ENCODE data around the gene FGB.
"Not testable (repeated sequence)": the region's sequence is repeated elsewhere in the genome, so short reads cannot be mapped to it uniquely, and the experiment has no call there.

Gene FGB

GRCh38 chr4:154565704-154566103 is 2.9 kb downstream of the FGB start:
- DNase-seq (ENCODE audit: low read depth, low spot score), result no peak

GRCh38 chr4:154566639-154567204 is 3.9 kb downstream of the FGB start:
- DNase-seq (ENCODE audit: low read depth, low spot score), result no peak

GRCh38 chr4:154569028-154569427 is 6.2 kb downstream of the FGB start:
- DNase-seq (ENCODE audit: low read depth, low spot score), result no peak

GRCh38 chr4:154569584-154569983 is 6.8 kb downstream of the FGB start:
- DNase-seq (ENCODE audit: low read depth, low spot score), result no peak

GRCh38 chr4:154573190-154573870 is 10.5 kb downstream of the FGB start:
- no peak for DNase-seq (ENCODE audit: low read depth, low spot score)

GRCh38 chr4:154574311-154574710 is 11.5 kb downstream of the FGB start:
- DNase-seq (ENCODE audit: low read depth, low spot score), result no peak

GRCh38 chr4:154577324-154577723 is 14.5 kb downstream of the FGB start:
- no peak for DNase-seq (ENCODE audit: low read depth, low spot score)

GRCh38 chr4:154578919-154579318 is 16.1 kb downstream of the FGB start:
- no peak for DNase-seq (ENCODE audit: low read depth, low spot score)

GRCh38 chr4:154579927-154580326 is 17.1 kb downstream of the FGB start:
- no peak for DNase-seq (ENCODE audit: low read depth, low spot score)

- DNase-seq (ENCODE audit: low read depth, low spot score), result no peak
These were observed 19.9 kb downstream of the FGB start for GRCh38 chr4:154582723-154583122.

- DNase-seq (ENCODE audit: low read depth, low spot score), result no peak
These were observed 20.4 kb downstream of the FGB start for GRCh38 chr4:154583230-154583629.

- no peak for DNase-seq (ENCODE audit: low read depth, low spot score)
These were observed 20.9 kb downstream of the FGB start for GRCh38 chr4:154583677-154584076.

- DNase-seq (ENCODE audit: low read depth, low spot score), result no peak
These were observed 21.4 kb downstream of the FGB start for GRCh38 chr4:154584259-154584658.

- DNase-seq (ENCODE audit: low read depth, low spot score), result no peak
These were observed 22.7 kb downstream of the FGB start for GRCh38 chr4:154585369-154586018.

GRCh38 chr4:154586296-154587033 is 23.7 kb downstream of the FGB start:
- no peak for DNase-seq (ENCODE audit: low read depth, low spot score)

GRCh38 chr4:154588198-154588597 is 25.4 kb downstream of the FGB start:
- DNase-seq (ENCODE audit: low read depth, low spot score), result no peak

- DNase-seq (ENCODE audit: low read depth, low spot score), result no peak
These were observed 26.7 kb downstream of the FGB start for GRCh38 chr4:154589296-154590197.

- DNase-seq (ENCODE audit: low read depth, low spot score), result no peak
These were observed 27.7 kb downstream of the FGB start, which contains the start of gene FGA for GRCh38 chr4:154590329-154591006. TSS of gene FGA (minus strand) at chr4:154590742. CDS start at chr4:154590687, 55 bp downstream.

- DNase-seq (ENCODE audit: low read depth, low spot score), result no peak
These were observed 29.1 kb downstream of the FGB start for GRCh38 chr4:154591890-154592289.

GRCh38 chr4:154593868-154594267 is 31.1 kb downstream of the FGB start:
- no peak for DNase-seq (ENCODE audit: low read depth, low spot score)

GRCh38 chr4:154594343-154594742 is 31.5 kb downstream of the FGB start:
- not testable (repeated sequence) for DNase-seq (ENCODE audit: low read depth, low spot score)

All from activated CD4-positive, CD25-positive, alpha-beta regulatory T cell treated with anti-CD3 and anti-CD28 coated beads, Interleukin-2, amount 50 U/mL, for 16 hours (primary cell).